Fibroblast of lung (primary cell): Measurements from ENCODE around the gene POLR3G.

Experiments
- EZH2 ChIP-seq: IDR thresholded peaks from 2 replicates; pipeline ENCODE4 v1.5.1; 2012; ENCODE audit warnings: low read length, control low read depth, mild to moderate bottlenecking; ENCODE audit errors: missing control alignments
- TF ChIP-seq, protein P1 (sequence below), 2 donors: IDR thresholded peaks in 1 of 2; conservative IDR thresholded peaks in 1 of 2; 1 replicate in 1 of 2; 2 replicates in 1 of 2; pipeline ENCODE4 v1.5.1; 2011 to 2012; ENCODE audit warnings: low read length in 2 of 2, control low read depth in 1 of 2, inconsistent platforms in 1 of 2, low read depth in 1 of 2, mild to moderate bottlenecking in 1 of 2

DNA sequence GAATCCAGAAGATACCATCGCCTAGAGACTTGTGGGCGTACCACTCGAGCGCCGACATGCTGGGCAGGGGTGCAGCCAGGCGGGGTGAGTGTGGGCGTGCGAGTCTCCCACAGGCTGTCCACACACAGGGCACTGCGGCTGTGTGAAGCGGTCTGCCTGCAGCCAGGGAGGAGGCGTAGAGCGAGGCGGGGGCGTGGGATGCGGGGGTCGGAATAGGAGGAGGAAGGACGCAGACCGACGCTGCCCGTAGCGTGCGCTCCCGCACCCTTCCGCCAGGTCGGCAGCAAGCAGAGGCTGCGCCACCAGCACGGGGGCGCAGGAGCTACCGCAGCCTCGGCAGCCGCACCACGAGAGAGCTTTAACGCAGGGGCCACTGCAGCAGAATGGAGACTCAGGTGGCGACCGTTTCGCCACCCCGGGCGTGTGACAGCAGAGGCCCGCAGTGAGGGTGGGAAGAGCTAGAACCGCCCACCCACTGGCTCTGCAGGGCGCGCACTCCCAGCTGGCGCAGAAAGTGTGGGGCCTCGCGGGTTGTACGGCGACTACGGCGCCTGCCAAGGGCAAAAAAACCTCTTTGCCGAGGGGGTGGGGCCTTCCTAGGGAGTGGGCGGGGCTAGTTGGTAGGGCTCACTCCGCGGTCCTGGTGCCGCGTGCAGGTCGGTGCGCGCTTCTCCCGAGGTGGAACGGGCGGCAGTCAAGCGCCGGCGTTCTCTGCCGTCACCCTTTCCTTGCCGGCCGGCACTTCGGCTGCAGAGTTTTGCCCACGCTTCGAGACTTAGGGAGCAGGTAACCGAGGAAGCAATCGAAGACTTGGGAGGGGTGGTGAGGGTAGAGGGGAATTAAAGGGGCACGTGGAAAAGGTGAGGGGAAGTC is at the start of gene POLR3G, which contains the start of gene MBLAC2:
- TF ChIP-seq, protein P1, sequence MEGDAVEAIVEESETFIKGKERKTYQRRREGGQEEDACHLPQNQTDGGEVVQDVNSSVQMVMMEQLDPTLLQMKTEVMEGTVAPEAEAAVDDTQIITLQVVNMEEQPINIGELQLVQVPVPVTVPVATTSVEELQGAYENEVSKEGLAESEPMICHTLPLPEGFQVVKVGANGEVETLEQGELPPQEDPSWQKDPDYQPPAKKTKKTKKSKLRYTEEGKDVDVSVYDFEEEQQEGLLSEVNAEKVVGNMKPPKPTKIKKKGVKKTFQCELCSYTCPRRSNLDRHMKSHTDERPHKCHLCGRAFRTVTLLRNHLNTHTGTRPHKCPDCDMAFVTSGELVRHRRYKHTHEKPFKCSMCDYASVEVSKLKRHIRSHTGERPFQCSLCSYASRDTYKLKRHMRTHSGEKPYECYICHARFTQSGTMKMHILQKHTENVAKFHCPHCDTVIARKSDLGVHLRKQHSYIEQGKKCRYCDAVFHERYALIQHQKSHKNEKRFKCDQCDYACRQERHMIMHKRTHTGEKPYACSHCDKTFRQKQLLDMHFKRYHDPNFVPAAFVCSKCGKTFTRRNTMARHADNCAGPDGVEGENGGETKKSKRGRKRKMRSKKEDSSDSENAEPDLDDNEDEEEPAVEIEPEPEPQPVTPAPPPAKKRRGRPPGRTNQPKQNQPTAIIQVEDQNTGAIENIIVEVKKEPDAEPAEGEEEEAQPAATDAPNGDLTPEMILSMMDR (conservative IDR thresholded peaks at IDR 0.05 in 1 of 2, IDR thresholded peaks at IDR 0.05 in 1 of 2; ENCODE audit: low read depth in 1 of 2, low read length in 2 of 2): peak; percentile 35 to 55
- TF ChIP-seq EZH2: no peak
